Erythroblast (primary cell): Measurements from ENCODE around the gene RAX2.
"Not testable (repeated sequence)": the region's sequence is repeated elsewhere in the genome, so short reads cannot be mapped to it uniquely, and the experiment has no call there.

Experiments used
- DNase-seq, 2 experiments: peaks; one replicate each; lab custom pipeline; 2025; lab: John Stamatoyannopoulos, UW
- GATA1 ChIP-seq: IDR thresholded peaks from 2 replicates; pipeline ENCODE4 v1.6.1; 2011; ENCODE audit warnings: low read depth, mild to moderate bottlenecking, control low read depth, low read length, moderate library complexity
- POLR2A ChIP-seq: IDR thresholded peaks from 2 replicates; pipeline ENCODE4 v1.6.1; 2011; ENCODE audit warnings: mild to moderate bottlenecking, low read length

Gene RAX2

DNA sequence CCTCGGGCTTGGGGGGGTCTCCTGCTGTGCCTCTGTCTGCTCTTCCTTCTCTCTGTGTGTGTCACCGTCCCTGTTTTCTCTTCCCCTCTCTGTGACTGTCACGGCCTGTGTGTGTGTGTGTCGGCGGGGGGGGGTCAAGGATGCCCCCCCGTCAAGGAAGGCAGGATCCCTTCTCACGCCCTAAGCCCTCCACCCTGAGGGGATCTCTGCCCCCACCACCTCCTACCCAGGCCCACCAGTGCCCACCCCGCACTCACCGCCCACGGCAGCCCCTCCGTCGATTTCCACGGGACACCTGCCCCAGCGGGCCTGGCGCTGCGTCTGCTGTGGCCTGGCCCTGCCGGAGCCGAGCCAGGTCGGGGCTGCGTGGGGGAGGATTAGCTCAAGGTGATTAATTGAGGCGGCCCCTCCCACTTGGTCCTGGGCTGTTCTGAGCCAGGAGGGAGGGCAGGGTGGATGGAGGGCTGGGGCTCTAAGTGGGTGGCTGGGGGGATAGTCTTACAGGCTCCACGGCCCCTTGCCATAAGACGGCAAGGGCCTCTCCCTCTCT lies at the start of gene RAX2:
Gene RAX2, minus strand, starts transcription at position 323 of the 550 bp plus-strand sequence. CDS start 486 bp downstream, outside the sequence.
- no peak for DNase-seq
- TF ChIP-seq POLR2A, result no peak
- no peak for TF ChIP-seq GATA1

DNA sequence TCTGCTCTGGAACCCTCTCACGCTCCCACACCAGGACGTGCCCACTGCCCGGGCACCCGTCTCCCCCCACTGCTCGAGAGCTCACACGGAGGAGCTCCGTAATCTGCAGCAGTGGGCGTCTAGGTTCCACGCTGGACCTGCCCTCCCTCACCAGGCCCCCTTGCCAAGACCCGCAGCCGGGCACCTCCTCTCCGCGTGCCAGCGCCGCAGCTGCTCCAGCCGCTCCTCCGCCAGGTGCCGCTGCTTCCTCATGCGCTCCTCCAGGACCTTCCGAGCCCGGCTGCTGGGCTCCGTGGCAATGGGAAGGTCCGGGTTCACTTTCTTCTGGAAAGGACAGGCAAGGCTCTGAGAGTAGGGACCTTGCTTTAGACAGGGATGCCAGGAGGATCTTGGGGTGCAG lies 49.1 kb upstream of the RAX2 start:
- TF ChIP-seq GATA1, result no peak
- TF ChIP-seq POLR2A, result no peak

DNA sequence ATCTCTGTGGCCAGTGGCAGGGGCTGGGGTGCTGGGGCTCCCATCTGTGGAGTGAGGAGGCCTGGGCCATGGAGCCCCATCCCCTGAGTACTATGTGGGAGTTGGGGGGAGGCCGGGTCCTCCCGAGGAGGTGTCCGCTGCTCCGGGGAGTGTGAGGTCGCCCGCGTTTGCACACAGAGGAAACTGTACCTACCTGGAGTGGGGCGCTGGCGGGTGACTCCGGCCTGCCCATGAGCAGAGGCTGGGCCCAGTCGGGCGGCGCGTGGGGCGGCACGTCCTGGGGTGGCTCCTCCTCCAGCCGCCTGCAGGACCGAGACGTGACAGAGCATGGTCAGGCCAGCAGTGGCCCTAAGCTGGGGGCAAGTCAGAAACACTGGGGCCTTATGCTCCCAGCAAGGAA lies 48.0 kb upstream of the RAX2 start:
- DNase-seq, result no peak
- no peak for TF ChIP-seq POLR2A
- no peak for TF ChIP-seq GATA1

More for the DNA sequence above, 49.1 kb upstream of the RAX2 start:
- no peak for DNase-seq

DNA sequence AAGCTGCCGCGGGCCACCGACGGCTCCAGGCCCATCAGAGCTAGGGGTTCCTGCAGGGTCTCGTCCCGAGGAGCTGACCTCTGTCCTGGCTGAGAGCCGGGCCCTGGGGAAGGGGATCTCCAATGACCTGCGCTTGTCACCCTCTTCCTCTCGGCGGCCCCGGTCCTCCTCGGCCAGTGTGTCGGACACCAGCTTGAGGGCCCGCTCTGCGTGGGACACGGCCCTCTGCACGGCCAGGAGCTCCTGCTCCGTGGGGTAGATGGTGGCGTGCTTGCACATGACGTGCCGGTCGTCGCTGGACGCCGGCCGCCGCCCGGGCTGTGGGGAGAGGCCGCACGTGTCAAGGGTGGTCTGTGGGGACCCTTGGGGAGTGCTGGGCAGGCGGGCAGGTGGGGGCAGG lies 46.9 kb upstream of the RAX2 start:
- TF ChIP-seq POLR2A (no peak), GATA1 (no peak)
- no peak for DNase-seq

DNA sequence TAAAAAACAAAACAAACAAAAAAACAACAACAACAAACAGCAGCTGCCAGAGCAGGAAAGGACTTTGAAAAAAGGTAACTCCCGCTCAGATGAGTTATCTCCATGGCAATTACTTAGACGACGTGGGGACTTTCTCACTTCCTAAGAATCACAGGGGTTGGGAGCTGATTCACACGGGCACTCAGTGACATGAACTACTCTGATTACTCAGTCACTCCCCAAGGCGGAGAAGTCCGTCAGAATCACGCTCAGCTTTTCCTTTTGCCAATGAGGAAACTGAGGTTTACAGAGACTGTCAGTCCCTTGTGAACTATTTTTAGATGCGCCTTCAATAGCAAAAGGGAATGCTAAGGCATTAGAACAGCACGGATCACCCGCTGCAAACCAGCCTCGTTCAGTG lies 46.4 kb upstream of the RAX2 start:
- no peak for DNase-seq
- no peak for TF ChIP-seq GATA1
- no peak for TF ChIP-seq POLR2A

DNA sequence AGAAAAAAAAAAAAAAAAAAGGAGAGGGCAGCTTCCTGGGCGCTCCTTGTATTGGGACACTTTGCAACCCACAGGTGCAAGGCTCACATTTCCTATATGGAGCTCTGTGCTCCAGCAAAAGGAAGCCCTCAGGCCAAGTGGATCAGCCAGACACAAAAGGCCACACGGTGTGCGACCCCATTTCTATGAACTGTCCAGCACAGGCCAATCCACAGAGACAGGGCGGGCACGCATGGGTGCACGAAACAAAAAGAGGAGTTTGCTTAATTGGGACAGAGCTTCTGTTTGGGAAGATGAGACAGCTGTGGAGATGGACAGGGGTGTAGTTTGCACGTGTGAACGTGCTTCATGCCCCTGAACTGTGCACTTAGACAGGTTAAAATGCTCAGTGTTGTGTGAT lies 45.7 kb upstream of the RAX2 start:
- no peak for DNase-seq
- no peak for TF ChIP-seq POLR2A
- TF ChIP-seq GATA1, result no peak

DNA sequence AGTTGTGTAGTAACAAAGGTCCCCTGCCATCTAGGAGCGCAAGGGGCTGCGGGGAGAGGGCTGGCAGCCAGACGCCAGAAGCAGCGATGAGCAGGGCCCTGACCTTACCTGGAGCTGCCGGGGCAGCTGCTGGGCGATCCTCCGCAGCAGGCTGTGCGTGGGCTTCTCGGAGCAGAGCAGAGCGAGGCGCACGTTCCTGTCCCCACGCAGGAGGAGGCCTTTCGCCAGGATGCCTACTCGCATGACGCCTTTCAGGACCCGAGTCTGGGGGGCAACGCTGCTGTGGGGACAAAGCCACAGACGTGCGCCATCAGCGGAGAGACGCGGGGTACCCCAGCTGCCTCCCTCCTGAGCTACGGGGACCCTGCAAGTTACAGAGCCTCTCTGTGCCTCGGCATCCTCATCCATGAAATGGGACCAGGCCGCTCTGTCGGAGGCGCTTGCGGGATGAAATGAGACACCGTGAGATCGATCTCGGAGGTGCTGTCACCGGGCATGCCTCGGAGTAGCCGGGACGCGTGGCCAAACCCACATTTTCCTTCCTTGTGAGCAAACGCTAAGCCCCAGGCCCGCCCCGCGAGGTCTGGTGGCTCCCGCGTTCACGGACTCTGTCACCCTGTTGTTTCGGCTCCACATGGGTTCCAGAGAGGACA lies 44.7 kb upstream of the RAX2 start:
- no peak for TF ChIP-seq GATA1
- TF ChIP-seq POLR2A, result no peak

DNA sequence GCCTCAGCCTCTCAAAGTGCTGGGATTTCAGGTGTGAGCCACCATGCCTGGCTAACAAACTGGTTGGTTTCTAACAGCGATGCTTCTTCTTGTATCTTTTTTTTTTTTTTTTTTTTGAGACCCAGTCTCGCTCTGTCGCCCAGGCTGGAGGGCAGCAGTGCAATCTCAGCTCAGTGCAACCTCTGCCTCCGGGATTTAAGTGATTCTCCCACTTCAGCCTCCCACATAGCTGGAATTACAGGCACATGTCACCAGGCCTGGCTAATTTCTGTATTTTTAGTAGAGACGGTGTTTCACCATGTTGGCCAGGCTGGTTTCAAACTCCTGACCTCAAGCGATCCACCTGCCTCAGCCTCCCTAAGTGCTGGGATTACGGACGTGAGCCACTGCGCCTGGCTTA lies 44.1 kb upstream of the RAX2 start:
- not testable (repeated sequence) for DNase-seq

More for the DNA sequence above, 44.7 kb upstream of the RAX2 start:
- DNase-seq, result no peak

DNA sequence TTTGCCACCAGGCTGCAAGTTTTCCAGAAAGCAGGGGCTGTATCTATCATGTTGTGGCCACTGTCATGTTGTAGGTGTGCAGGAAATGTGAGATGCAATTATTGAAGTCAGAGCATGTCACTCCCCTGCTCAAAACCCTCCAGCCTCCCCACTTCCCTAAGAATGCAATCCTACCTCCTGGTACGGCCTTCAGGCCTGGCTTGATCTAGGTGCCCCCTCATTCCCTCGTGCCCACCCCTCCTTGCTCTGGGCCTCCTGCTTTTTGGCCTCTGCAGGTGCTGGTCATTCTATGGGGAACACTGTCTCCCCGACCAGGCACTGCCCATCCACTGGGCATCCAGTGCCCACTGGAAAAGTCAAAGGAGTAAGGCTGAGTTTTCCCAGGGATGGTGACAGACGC lies 42.6 kb upstream of the RAX2 start:
- no peak for TF ChIP-seq GATA1
- no peak for TF ChIP-seq POLR2A
- no peak for DNase-seq

DNA sequence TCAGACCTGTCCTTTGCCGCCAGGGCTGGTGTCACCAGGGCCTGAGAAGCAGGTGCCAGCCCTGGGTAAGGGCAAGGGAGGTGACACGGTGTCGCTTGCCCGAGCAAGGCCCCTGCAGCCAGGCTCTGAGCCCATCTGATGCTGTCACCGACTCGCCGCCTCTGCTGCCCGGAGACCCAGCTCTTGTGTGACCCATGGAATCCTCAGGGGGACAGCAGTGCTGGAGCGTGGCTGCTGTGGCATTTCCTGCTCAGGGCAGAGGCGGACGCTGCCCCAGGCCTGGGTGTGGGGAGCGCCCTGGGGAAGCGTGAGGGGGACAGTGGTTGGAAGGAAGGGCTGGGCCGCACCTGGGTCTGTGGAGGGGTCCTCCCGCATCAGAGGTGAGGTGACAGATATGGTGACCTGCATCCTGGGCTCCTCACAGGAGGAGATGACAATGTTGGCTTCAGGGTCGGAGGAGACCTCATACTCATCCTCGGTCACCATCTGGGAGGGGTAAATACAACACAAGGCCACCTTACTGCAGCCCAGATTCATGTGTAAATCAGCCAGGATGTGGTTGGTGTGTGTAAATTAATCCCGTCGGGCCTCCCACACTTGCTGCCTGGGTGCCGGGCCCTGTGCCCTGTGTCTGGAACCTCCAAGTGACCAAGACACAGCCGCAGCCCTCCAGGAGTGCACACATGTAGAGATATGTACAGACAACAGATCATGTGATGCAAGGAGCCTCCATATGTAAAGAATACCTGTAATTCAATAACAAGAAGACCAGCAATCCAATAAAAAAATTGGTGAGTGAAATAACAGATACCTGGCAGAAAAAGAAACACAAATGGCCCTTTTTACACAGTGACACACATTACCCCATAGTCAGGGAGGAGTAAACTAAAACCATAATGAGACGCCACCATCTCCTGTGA lies 41.7 kb upstream of the RAX2 start:
- no peak for DNase-seq
- TF ChIP-seq GATA1 (no peak), POLR2A (no peak)

DNA sequence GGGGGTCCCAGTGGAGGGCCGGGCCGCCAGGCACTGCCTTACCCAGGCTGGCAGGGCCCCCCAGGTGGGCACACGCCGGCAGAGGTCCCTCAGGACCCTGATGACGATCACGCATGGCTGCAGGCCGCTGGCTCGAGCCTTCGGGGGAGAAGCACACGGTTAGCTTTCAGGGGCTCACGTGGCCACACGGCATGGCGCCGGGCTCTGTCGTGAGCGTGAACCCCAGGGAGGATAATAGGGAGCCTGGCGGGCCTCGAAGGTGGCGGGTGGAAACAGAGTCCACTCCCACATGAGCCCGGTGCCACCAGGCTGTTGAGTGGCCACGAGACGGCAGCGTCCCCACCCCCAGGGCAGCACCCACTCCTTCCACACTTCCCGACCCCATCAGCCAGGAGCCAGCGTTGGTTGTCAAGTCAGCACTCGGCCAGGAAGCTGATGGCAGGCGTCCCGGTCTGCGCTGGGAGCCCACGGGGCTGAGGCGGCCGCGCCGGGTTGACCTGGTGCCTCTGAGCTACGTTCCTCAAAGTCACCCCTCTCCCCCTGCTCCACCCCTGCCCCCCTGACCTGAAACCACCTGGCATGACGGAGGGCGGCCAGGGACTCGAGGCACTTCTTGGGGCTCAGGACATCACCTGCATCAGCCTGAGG lies 38.8 kb upstream of the RAX2 start:
- DNase-seq, result no peak
- TF ChIP-seq POLR2A (no peak), GATA1 (no peak)

DNA sequence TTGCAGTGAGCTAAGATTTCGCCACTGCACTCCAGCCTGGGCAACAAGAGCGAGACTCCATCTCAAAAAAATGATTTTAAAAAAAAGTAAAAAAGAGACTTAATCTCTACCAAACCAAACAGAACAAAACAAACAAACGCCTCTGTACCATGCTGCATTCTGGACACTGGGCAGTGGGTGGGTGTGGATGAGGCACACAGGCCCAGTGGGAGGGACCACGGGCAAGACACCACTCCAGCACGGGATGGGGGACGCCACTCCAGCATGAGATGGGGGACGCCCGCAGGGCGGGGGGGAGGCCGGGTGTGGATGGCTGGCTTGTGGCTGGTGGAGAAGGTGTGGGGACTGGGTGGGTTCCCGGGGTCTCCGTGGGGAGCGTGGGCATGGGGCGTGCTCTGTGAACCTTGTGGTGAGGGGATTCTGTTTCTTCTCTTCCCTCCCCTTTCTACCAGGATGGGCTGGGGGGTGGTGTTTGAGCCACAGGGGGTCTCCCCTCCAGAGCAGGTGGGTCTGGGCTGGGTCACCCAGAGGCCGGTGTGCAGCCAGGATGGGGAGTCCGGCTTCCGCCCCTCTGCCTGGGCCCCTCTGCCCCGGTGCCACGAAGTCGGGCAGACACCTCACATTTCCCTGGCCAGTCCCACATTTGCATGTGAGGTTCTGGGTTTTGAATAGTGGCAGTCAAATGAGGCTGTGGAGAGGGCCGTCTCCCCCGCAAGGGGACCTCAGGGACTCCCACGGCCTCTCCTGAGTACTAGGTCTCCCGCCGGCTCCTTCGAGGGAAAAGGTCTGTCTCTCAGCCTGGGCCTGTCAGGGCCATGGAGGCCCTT lies 38.1 kb upstream of the RAX2 start:
- TF ChIP-seq POLR2A, result no peak
- TF ChIP-seq GATA1, result no peak
- DNase-seq, result no peak
